Vagina (tissue), 2 donors: ENCODE results near the gene PRKACG.

Experiments used
- CTCF ChIP-seq, 3 experiments: fragments of 450-650 bp in 2 of 3; fragments of 200-600 bp in 1 of 3; sonication (generic) in 1 of 3; IDR thresholded peaks; one replicate each; pipeline ENCODE4 v1.5.1; 2017 to 2019; ENCODE audit warnings: antibody characterized with exemption in 3 of 3, mild to moderate bottlenecking in 2 of 3, moderate library complexity in 2 of 3
- POLR2AphosphoS5 ChIP-seq, 2 donors: sonication (generic); formaldehyde crosslinking; IDR thresholded peaks; one replicate each; pipeline ENCODE4 v1.9.0; 2017; ENCODE audit warnings: antibody characterized with exemption in 2 of 2, mild to moderate bottlenecking in 2 of 2, low read depth in 1 of 2; ENCODE audit not compliant: insufficient read depth in 1 of 2

- TF ChIP-seq POLR2AphosphoS5 (IDR thresholded peaks at IDR 0.05; ENCODE audit: insufficient read depth in 1 of 2, low read depth in 1 of 2) (no peak), CTCF (IDR thresholded peaks at IDR 0.05) (no peak)
These were observed 10.9 kb downstream of the PRKACG start for GRCh38 chr9:69003051-69003450.
